GM11168 (cell line): ENCODE data around the gene RGS19.

ENCODE experiments used
- in situ Hi-C: fragments of 300-500 bp; cut with MboI; formaldehyde crosslinking; loops from one replicate; pipeline ENCODE4 v1.12.0; 2022; ENCODE audit warnings: low sequenced_read_pairs; ENCODE audit not compliant: unreplicated experiment

The RGS19 gene

DNA sequence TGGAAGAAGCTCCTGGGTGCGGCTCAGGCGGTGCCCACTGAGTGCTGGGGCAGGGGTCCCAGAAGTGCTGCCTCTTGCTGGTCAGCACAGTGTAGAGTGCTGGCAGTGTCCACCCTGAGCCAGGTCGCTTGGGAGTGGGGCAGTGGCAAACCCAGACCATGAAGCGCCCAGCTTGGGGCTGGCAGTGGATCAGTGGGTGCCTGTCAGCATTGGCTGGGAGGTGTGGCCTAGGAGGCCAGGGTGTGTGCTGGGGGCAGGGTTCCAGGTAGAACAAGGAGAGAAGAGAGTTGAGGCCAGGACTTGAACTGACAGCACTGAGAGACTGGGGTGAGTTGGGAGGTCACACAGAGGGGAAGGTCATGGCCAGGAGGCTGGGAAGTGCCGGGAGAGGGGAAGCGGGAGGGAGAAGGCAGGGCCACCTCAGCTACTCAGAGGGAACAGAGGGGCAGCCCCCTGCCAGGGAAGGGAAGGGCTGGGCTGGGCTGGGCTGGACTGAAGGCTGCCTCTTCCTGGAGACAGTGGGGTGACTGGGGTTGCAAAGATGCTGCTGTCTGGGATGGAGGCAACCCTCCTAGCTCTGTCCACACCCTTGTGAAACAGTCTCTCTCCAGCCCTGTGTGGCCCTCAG lies 12.2 kb downstream of the RGS19 start:
- in situ Hi-C loops, result no loop called here

DNA sequence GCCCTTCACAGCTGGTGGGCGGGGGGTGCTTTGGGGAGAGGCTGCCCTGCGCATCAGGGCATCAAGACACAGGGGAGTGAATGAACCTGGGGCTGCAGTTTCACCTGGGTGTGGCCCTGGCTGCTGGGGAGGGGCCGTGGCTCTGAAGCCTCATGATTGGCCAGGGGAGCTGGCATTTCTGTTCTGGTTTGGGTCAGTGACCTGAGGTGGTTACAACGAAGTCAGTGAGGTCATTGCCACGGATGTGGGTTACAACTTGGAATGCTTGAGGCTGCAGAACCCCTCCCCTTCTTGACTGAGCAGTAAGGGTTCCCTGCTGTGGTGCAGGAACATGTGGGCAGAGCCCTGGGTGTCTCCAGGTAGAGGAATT lies 13.4 kb downstream of the RGS19 start:
- in situ Hi-C loops, result no loop called here

DNA sequence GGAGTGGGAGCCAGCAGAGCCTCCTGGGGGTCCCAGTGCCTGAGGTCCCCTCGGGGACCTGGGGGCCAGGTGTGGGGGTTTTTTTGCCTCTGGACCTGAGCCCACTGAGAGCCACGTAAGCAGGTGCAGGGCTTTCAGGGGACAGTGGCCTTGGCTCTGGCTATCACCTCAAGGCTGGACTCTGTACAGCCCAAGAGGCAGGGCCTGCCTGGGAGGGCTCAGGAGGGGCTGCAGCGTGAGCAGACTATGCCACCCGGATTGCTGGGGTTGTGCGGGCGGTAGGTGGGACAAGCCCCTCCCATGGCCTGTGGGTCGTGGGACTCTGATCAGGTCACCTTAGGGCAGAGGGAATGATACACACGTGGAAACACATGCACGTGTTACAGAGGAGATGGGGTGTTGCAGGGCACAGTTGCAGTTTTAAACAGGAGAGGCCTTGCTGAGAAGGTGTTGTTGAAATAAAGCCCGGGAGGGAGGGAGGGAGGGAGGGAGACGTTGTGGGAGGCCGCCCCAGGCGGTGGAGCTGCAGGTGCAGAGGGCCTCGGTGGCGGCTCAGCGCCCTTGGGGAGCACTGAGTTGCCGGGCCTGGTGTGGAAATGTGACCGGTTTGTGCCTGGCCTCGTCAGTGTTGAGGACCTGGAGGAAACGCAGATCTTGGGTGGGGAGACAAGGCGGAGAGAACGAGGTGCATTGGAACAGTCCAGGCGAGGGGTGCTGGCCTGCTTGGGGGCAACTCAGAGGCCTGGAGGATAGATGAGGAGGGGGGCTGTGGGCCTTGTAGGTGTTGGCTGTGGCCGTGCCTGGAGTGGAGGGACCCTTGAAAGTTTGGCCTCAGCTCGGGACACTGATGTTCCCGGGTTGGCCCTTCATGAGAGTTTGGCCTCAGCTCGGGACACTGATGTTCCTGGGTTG lies 14.0 kb downstream of the RGS19 start:
- in situ Hi-C loops, result no loop called here

DNA sequence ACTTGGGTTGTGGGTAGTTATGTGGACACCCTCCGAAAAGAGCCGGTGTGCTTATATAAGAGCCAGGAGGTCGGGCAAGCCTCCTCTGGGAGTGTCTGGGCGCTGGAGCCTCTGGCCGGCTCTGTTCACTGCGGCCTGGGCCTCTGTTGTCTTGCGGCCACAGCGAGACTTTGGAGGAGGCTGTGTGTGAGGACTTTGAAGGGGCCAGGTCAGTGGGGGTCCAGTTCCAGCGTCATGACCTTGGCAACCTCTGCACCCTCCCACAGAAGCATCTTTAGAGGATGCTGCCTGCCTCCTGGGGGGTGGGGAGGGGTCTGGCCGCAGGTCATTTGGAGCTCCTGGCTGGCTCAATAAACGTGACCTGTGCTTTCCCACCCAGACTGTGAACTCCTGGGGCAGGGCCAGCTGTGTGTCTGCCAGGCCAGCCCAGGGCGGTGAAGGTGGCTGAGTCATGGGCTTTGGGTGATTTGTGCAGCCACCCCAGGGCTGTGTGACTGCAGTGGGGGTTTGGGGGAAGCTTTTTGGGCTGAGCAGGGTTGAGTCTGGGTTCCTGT lies 15.1 kb downstream of the RGS19 start:
- in situ Hi-C loops, result no loop called here

DNA sequence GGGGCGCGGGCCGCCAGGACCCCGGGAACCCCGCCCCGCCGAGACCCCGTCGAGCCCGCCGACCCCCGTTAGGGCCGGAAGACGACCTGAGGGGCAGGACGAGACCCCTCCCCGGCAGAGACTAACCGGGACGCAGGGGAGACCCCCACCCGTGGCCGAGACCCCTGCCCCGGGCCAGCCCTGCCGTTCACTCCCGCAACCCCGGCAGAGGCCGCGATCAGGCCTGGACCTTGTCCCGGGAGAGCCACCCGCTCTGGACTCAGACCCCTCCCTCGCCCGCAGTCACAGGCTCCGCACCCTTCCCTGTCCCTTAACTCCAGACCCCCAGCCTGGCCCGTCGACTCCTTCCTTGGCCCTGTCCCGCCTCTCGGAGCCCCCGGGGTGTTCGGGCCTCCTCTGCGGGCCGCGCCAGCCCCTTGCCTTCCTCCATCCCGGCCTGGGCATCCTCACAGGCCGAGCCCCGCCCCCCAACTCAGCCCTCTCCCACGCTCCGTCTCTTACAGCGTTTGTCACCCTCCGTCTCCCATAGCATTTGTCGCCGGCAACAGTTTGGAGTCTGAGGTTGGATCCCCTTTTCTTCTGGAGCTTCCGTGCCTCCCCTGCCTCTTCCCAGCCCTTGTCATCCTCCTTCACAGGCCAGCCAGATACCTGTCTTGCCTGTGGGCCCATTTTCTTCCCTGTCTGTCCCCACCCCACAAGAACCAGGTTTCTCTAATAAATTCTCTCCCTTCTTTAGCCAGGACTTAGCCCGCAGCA lies 15.8 kb downstream of the RGS19 start:
- in situ Hi-C loops, result no loop called here

DNA sequence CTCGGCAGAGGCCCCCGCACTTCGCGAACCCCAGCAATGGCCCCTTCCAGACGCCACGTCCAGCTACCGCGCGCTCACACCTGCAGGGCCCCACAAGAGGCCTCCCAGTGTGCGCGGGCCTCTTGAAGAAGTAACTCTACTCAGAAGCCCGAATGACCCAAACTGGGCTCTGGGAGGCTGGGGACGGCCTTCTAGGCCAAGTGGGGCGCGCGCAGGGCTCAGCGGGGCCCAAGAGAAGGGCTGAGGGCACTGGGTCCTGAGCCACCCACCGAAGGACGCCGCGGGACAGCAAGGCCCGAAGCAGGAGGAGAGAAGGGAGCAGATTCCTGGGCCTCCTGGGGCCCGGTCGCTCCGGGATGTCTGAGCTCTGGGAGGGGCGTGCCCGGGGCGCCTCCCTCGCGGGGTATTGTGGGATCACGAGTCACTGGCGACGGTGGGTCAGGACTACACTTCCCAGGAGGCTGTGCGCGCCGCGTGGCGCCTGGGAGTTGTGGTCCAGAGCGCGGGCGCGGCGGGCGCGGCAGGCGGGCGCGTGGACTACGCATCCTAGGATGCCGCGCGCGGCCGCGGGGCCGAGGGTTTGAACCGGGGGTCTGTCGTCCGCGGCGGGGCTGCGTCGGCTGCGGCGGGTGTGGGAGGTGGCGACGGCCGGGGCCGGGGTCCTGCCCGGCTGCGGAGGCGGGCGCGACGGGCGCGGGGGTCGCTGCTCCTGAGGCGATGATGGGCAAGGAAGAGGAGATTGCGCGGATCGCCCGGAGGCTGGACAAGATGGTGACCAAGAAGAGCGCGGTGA lies 16.5 kb downstream of the RGS19 start, which contains the start of gene TCEA2:
TCEA2 (plus strand) TSS at position 603 of the 793 bp plus-strand sequence; CDS start at position 718, 115 bp downstream.
- in situ Hi-C loops, result no loop called here

DNA sequence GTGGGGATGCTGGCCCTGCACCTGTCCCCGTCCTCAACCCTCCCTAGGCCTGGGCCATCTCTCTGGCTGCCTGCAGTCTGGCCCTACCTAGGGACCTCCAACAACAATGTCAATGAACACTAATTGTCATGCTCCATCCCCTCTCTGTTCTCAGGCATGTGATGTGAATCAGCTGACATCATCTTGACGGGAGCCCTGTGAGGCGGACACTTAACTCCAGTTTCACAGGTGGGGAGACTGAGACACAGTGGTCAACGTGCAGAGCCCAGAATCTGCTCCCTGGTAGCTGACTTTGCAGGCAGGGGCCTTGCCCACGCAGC lies 17.1 kb downstream of the RGS19 start:
- in situ Hi-C loops, result no loop called here

DNA sequence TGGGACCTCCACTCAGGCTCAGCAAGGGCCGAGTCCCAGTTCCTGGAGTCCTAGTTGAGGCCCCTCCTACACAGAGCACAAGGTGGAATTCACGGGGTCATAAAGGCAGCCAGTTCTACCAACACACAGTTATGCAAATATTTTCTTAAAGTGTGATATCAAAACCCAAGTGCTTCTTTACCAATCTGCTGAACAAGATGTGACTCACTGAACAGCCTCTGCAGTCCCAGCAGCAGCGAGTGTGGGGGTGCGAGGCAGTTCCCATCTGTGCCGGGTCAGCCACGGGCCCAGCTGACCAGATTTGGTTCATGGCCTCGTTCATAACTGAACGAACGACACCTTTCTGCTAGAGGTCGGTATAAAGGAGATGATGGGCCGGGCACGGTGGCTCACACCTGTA lies 20.8 kb downstream of the RGS19 start:
- in situ Hi-C loops, result no loop called here

DNA sequence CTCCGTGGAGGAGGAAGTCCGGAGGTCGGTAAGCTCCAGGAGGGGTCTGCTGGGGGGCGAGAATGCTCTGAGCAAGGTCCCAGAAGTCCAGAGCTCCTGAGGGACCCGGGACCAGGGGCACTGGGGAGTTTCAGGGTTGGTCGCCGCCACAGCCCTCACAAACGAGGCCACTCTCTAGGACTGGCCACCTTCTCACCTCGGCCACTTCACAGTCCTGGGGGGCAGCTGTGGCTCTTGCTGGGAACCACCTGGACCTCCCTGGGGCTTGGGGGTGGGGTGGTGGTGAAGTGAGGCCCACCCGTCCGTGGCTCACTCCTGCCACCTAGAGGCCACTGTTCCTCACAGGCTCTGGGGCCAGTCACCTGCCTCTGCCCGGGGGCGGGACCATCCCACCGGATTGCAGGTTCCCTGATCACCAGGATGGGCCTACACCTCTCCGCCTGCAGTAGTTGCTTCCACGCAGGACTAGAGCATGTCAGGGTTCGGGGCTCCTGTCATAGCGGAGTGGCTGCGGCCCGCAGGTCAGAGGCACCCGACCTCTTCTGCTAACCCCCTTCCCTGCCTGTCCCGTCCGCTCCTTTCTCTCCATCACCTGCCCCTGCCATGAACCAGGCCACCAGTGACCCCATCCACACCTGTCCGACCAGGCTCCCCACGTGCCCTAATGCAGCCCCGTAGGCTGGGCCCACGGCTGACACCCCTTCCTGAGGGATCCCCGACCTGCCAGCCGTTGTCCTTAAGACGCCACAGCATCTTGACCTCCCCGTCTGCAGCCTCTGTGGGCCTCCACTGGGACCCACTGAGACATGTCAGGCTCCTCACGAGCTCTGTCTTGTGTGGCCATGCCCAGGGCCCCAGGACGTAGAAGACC lies 21.5 kb downstream of the RGS19 start:
- in situ Hi-C loops, result no loop called here

DNA sequence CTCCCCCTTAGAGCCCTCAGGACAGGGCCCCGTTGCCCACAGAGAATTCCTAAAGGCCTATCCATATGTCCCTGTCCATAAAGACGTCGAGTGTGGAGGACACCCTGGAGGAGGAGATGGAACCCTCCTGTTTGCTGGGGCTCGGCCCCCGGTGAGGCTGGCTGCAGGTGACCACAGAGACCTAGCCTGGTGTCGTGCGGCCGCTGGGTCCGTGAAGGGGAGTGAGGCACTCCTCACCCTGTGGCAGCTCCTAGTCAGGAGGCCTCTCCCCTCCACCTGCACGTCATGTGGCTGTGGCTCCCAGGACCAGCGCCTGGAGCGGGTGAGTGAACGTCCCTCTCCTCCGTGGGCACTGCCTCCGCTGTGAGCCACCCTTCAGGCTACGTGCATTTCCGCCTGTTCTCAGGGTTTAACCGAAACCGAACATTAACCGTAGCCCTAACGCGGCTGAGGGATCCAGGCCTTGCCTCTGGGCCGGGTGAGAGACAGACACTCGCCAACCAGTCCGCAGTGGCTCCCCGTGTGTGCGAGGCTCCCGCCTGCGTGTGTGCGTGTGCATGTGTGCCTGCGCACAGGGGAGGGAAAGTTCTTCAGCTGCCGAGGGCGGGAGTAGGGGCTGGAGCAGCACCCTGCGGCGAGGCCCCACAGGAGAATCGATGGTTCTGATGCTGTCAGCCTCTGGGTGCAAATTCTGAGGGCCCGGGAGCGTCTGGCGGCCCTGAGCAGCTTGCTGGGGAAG lies 22.3 kb downstream of the RGS19 start:
- in situ Hi-C loops, result no loop called here

DNA sequence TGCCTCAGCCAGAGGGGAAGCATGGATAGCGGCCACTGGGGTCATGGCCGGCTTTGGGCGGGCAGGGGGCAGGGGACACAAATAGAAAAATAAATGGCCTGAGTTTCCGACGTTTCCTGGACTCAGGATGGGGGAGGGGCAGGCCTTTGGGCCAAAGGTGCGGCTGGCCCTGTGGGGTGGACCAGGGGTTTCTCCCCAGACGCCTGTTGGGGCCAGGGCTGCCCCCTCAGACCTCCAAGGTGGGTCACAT lies 22.8 kb downstream of the RGS19 start:
- in situ Hi-C loops, result no loop called here

DNA sequence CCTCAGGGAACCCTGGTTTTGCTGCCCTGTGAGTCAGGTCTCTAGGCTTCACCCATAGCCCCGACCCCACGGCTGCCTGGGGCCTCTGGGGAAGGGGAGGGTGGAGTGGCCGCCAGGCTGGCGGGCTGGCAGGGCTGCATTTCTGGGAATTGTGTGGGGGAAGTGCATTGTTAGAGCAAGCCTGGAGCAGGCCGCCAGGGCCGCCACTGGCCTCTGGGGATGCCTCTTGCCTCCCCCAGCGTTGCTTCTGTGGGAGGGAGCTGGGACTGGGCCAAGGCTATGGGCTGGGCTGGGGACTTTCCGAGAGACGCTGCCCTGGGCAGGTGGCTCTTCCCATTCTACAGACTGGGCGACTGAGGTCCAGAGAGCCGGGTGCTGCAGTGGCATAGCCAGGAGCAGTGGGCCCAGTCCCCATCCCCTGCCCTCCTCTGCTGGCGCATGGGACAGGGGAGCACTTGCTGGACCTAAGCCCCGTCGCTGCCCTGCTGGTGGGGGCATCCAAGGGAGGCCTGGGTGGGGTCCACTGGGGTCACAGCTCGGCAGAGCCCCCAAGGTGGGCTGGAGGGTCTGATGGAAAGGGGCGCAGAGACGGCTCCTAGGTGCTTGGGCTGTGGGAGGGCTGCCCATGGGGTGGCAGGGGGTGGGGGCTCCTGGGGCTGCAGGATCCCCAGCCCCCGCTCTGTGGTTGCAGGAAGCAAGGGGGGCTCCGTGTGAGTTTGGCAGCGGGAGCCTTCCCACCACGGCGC lies 23.3 kb downstream of the RGS19 start:
- in situ Hi-C loops, result no loop called here

DNA sequence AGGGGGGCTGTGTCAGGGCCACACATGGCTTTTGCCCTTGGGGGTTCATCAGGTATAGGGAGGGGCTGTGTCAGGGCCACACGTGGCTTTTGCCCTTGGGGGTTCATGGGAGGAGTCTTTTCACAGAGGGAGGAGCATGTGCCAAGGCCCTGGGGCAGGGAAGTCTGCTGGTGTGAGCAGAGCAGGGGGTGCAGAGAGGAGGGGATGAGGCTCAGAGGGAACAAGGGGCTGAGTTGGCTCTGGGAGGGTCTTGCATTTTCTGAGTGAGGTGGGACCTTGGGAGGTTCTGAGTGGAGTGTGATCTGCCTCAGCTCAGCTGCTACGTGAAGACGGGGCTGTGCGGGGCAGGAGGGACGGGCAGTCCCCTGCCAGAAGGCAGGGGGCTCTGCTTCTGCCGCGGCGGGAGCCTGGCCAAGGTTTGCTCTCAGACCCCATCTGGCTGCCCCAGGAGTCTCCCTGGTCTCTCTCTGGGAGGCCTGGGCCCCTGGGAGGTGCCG lies 23.9 kb downstream of the RGS19 start:
- in situ Hi-C loops, result no loop called here

DNA sequence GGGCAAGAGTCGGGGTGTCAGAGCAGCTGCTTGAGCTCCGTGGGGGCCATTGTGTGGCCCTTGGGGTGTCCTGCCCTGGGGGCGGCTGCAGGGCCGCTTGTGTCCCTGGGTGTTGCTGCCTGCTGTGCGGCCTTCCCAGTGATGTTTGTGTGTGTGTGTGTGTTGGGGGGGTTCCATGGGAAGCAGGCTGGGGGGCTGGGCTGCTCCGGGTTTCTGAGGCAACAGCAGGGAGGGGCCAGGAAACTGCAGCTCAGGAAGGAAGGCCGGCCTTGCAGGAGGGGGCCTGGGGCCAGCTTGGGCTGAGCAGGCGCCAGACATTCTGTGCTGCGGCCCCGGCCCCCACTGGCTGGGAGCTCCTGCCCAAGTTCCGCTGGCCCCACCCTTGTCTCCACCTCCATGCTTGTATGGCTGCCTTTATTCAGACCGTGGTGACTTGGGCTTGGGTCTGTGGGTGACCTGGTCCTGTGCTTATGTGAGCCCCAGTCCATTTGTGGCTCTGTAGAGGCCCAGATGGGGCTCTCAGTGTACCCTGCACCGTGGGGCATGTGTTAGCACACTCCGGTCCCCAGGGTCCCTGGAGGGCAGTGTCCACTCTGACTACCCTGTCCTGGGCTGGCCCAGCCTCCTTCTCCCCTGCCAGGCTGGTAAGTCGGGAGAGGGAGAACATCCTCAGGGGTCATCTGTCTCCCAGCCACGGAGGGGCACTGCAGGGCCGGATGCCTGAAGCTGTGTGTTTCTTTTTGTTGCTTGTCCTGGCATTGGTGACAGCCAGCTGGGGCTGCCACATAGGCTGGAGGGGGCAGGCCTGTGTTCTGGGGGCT lies 25.3 kb downstream of the RGS19 start:
- in situ Hi-C loops, result no loop called here

DNA sequence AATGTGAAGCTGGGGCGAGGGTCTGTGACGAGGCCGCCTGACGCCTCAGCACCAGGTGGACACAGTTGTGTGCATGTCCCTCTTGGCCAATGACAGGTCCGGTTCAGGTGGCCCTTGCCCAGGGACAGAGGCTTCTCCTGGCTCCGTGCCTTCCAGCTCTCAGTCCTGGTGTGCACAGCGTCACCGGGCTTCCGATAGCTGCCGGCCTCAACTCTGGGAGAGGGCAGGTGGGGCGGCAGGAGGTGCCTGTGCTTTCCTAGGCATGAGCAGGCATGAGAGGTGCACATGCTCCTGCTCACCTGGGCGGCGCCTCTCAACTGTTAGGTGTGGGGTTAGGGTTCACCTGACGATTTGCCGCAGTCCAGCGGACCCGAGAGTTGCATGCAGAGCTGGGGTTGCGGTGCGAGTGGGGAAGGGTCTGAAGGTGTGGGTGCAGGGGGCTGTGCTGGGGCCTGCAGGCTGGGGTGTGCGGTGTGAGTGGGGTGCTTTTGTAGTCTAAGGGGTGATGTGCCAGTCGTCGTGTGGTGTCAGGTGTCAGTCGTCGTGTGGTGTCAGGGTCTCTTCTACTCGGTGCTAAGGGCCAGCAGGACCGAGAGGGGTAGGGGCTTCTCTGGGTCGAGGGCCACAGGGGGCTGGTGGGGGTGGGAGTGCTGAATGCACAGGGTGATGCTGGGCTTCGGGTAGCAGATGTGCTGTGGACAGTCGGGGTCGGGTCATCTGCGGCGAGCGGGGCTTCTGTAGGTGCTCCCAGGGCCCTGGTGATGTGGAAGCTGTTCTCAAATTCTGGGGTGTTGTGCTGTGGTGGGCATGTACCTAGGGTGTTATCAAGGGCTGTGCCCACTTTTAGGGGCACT lies 26.1 kb downstream of the RGS19 start:
- in situ Hi-C loops, result no loop called here

DNA sequence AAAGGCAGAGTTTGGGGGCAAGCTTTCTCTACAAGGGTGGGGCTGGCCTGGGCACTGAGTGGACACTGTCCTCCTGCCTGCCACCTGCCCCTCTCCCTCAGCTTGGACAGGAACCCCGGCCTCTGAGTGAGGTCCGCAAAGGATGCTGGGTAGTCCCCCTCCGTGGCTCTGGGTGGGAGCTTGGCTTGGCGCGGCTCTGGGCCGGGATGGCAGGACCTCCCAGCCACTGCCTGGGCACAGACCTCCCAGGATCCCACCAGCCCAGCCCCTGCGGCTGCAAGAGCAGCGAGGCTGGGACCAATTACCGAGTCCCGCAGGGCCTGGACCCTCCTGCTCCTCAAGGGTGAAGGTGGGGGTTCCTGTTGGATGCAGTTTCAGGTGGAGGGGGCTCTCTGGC lies 27.0 kb downstream of the RGS19 start:
- in situ Hi-C loops, result no loop called here
